Measurements from ENCODE around the gene HOXC10.

GRCh38 chr12:53968214-53969127 lies 16.5 kb upstream of the HOXC10 start:
- no peak for TF ChIP-seq FOS (IDR thresholded peaks at IDR 0.05; ENCODE audit: borderline replicate concordance, insufficient read depth, low read length)
- TF ChIP-seq CTCF (IDR thresholded peaks at IDR 0.05; ENCODE audit: extremely low read depth in 1 of 2, insufficient read depth in 1 of 2, low read depth in 1 of 2, low read length in 2 of 2) = no peak
- no peak for TF ChIP-seq MYC (IDR thresholded peaks at IDR 0.05; ENCODE audit: low read depth, low read length)
- no peak for TF ChIP-seq POLR2A (IDR thresholded peaks at IDR 0.05; ENCODE audit: low read depth, low read length)
- no peak for TF ChIP-seq EZH2 (IDR thresholded peaks at IDR 0.05; ENCODE audit: borderline replicate concordance, low read depth, low read length, severe bottlenecking)
- no peak for TF ChIP-seq POLR2AphosphoS5 (IDR thresholded peaks at IDR 0.05; ENCODE audit: insufficient read depth, low read depth, low read length)
- TF ChIP-seq MAX (IDR thresholded peaks at IDR 0.05; ENCODE audit: insufficient read depth, insufficient read length) = no peak
- TF ChIP-seq GATA2 (IDR thresholded peaks at IDR 0.05; ENCODE audit: insufficient read depth, insufficient read length, low read depth, low read length) = no peak
- no peak for TF ChIP-seq JUN (IDR thresholded peaks at IDR 0.05; ENCODE audit: borderline replicate concordance, insufficient read depth, insufficient read length, low read depth)

Measured in endothelial cell of umbilical vein (primary cell).